ENCODE measurements around the gene RAP1GAP2.

The RAP1GAP2 gene

DNA sequence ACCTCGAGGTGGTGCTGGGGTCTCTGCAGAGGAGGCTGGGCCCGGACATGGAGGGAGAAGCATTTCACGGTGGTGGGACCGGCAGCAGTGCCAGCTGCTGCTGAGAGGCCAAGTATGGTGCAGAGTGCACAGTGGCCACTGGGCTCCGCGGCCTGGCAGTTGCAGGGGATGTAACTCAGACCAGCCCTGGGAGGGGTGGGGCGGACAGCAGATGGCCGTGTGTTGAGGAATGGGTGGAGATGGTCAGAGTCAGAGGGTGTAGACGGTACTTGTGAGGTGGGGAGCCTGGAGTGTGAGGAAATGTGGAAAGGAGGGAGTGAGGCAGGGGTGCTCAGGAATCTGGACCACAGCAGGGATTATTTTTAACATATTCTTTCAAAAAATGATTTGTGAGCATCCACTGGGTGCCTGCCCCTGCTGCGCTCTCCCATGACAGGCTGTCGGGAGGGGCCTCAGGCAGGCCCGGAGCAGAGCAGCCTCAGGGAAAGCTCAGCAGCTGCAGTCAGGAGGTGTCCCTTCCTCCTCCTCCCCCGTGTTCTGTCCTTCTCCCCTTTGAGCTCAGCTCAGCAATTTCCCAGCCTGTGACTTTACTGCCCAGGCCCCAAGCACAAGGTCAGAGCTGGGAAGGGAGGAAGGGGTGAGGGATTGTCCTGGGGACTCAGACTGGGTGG lies 113.1 kb downstream of the RAP1GAP2 start:
- DNase-seq (ENCODE audit: low read depth in 2 of 3, low spot score in 1 of 3): no peak

DNA sequence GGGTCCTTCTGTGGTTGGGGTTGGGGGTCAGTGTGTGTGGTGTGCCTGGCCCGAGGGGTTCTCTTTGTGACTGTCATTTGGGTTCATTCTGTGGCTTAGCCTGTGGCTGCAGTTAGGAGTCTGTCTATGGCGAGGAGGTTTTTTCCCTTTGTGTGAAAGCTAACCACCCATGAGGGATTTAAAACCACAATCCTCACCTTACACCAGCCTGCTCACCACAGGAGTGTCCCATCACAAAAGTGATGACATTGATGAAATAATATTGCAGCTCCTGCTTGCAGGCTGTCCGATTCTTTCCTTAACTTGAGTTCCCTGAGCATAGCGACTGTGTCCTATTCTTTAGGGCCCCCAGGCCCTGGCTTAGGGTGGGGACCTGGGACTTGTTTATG lies 113.6 kb downstream of the RAP1GAP2 start:
- DNase-seq (ENCODE audit: low read depth in 2 of 3, low spot score in 1 of 3): no peak

DNA sequence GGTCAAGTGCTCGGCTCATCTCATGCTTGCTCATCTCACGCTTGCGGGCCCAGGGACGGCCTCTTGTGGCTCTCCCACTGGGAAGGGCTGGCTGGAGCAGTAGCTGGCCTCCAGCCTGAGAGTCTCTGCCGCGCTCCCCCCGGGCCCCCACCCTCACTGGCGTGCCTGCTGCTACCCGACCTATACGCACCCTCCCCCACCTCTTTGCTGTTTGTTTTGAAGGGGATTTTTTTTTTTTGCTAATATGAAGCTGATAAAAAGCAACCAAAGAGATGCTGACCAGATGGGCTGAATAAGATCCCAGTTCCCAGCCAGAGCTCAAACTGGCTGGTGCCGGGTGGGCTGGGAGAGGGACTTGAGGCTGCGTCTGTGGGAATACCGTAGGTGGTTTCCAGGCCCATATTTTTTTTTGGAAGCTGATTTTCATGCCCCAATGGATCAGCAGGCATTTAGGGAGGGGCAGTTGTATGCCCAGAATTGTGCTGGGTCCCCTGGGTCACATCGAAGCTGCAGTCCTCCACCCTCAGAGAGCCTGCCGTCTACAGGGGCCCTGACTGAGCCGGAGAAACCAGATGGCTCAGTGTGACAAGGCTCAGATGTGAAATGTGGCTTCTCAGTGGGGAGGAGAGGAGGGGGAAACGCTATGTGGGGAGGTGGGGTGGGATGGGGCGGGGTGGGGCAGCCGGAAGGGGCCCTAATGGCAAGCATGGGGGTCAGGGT lies 115.0 kb downstream of the RAP1GAP2 start:
- DNase-seq (ENCODE audit: low read depth in 2 of 3, low spot score in 1 of 3): no peak

DNA sequence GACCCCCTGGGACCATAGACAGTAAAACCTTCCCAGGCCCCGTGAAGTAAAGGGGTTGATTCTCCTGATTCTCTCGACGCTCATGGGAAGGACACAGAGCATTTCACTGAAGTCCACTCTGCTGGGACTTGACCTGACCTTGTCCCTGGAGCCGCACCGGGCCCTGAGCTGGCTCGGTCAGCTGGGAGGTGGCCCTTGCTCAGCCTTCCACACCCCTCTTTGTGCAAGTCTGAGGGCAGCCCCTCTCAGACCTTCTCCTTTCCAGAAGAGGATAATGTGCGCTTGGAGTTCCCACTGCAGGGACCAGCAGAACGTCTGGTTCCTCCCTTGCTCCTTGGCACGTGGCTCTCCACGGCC lies 115.5 kb downstream of the RAP1GAP2 start:
- DNase-seq (ENCODE audit: low read depth in 2 of 3, low spot score in 1 of 3): no peak

DNA sequence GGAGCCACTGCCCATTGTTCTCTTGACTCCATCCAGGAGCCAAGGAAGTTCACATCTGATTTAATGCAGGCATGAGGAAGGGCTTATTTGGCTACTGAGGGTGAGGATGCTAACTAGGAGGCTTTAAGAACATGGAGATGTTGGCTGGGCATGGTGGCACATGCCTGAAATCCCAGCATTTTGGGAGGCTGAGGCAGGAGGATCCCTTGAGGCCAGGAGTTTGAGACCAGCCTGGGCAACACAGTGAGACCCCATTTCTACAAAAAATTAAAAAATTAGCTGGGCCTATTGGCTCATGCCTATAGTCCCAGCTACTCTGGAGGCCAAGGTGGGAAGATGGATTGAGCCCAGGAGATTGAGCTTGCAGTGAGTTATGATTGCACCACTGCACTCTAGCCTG lies 116.5 kb downstream of the RAP1GAP2 start:
- no peak for DNase-seq (ENCODE audit: low read depth in 2 of 3, low spot score in 1 of 3)

DNA sequence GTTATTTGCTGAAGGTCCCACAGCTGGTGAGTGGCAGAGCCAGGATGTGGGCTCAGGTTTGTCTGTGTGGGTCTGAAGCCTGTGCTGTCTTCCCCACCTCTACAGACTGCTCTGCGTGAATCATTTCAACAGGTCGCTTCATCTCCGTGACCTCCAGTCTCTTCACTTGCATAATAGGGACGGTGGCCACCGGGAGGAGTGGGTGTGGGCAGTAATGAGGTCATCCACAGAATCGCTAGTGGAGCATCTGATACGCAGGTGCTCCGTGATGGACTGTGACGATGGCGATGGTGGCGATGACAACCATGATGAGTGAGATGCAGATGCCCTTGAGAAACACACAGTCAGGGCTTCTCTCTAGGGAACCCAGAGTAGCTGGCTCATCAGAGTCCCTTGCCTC lies 120.2 kb downstream of the RAP1GAP2 start:
- DNase-seq (ENCODE audit: low read depth in 2 of 3, low spot score in 1 of 3): no peak

DNA sequence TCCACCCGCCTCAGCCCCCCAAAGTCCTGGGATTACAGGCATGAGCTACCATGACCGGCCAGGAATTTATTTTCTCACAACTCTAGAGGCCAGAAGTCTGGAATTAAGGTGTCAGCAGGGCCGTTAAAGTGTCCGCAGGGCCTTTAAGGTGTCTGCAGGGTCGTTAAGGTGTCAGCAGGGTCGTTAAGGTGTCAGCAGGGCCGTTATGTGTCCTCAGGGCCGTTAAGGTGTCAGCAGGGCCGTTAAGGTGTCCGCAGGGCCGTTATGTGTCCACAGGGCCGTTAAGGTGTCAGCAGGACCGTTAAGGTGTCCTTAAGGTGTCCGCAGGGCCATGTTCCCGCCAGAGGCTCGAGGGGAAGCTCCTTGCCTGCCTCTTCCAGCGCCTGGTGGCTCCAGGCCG lies 125.2 kb downstream of the RAP1GAP2 start:
- no peak for DNase-seq (ENCODE audit: low read depth in 2 of 3, low spot score in 1 of 3)

DNA sequence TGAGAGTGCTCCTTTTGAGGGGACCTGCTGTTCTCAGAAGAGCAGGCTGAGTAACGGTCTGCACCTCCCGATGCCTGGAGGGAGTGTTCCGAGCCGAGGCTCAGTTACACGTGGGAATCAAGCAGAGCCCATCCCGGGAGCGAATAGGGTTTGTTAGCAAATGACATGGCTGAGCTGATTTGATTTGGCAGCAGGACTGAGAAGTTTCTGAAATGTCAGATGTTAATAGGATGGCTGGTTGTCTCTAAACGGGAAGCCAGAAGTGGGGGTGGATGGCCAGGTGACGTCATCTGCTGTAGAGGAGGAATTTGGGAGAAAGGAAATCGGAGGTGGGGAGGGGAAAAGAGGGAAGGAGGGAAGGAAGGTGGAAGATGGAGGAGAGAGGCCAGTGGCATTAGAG lies 128.0 kb downstream of the RAP1GAP2 start:
- DNase-seq (ENCODE audit: low read depth in 2 of 3, low spot score in 1 of 3): no peak

DNA sequence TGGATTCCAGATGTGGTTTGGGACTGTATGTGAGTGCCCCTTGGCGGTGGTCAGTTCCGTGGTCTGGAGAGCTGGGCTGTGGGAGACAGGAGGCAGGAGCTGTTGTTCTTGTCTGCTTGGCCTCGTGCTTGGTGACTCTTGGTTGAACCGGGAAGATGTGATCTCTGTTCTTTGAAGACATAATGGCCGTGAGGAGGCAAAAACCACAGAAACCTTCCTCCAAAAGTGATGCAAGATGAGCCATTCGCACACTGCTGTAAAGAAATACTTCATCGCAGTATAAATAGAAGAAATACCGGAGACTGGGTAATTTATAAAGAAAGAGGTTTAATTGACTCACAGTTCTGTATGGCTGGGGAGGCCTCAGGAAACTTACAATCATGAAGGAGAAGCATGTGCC lies 128.8 kb downstream of the RAP1GAP2 start:
- DNase-seq (ENCODE audit: low read depth in 2 of 3, low spot score in 1 of 3): no peak

DNA sequence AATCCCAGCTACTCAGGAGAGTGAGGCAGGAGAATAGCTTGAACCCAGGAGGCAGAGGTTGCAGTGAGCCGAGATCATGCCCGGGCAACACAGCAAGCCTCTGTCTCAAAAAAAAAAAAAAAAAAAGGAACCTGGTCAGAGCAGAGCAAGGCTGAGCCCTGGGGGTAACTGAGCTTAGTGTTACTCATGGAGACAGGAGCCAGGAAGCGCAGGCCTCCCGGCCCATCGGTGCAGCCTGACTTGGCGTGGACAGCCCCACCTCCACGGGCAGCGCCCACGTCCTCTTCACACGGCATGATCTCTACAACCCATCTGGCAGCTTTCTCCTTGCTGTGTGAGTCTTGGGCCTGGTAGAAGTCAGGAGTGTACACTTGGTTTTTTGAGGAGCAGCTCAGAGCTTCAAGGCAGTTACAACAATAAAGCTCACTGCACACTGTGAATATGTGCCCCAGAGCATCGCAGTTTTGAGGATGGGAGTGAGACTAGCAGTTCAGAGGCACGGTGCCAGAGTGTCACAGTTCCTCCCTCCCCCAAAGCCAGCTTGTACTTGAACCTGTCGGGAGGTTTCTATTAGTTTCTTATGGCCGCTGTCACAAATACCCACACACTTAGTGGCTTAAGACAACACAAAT lies 129.9 kb downstream of the RAP1GAP2 start:
- no peak for DNase-seq (ENCODE audit: low read depth in 2 of 3, low spot score in 1 of 3)

DNA sequence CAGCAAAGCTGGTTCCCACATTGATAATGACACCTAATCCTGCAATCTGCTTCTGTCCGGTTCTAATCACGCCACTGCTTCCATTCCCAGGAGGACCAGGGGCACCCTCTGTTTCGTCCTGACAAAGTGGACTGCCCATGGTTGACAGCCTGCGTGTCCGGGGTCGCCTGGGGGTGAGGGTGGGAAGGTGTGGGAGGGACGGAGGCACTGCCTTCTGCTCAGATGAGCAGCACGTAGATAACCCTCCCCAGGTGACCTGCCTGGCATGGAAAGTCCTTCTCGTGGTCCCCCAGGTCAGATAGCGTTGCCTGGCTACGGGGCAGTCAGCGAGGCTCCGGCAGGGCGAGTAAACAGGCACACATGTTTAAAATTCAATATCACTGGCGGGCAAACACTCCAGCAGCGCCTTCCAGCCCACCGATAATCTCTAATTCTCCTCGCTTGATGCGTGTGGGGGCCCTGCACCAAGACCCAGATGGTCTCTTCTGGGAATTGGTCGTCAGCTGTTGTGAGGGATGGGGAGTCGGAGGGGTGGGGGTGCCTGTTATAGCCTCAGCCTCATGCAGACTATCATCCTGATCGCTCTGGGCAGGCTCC lies 132.2 kb downstream of the RAP1GAP2 start:
- DNase-seq (ENCODE audit: low read depth in 2 of 3, low spot score in 1 of 3): no peak

DNA sequence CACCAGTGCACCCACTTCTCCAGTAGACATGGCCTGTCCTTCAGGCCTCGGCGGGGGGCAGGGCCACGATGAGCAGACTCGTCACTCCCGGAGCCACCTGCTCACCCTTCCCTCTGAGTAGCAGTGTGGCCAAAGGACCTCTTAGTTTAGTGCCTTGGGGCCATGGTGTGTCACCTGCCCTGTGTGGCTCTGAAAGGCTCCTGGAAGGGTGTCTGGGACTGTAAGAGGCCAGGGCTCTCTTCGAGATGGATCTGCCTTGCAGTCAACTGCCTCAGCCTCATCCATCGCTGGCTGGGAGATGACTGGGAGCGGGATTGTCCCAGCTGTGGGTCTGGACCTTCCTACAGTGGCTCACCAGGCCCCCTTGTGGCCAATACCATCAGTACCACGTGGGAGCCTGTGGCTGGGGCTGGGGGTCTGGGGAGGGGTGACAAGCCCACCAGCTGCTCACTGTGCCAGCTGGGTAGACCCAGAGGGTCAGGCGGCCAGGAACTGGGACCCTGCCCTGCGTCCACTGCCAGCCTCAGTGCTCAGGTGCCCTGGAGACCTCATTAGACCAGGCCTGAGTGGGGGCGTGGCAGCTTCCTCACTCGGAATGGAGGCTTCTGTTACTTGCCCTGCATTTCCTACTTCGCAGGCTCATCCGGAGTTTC lies 133.8 kb downstream of the RAP1GAP2 start:
- peak in 2 of 3 donors; percentile 15 to 25 for DNase-seq (ENCODE audit: low read depth in 2 of 3, low spot score in 1 of 3)

DNA sequence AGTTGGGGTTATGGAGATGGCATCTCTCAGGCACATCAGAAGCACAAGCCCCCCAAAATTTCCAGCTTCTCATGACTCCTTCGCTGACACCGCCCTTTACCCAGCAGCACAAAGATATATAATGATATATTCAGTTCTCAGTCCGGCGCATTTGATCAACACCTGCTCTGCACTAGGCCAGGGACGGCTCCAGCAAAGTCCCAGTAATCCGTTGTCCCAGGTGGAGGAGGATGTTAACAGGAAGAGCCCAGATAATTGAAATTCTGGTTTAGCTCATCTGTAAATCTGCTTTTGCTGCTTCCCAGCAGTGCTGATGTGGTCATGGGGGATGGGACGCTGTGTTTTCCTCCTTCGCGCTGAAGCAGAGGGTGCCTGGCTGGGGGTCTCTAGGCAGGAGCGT lies 135.6 kb downstream of the RAP1GAP2 start:
- DNase-seq (ENCODE audit: low read depth in 2 of 3, low spot score in 1 of 3): no peak

DNA sequence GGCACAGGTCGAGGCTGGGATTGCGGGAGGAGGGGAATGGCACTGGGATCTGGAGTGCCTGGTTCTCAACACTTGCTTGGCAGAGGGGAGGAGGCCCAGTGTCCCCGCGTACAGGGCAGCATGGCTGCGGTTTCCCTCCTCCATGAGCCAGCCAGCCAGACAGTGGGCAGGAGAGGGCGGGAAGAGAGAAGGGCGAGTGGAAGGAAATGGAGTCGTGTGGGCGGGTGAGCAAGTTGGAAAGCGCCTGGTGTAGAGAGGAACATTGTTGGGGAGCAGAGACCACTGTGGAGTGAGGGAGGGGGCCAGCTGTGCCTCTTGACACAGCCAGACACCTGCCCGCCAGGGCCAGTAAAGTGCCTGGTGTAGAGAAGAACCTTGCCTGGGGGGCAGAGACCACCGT lies 136.7 kb downstream of the RAP1GAP2 start:
- DNase-seq (ENCODE audit: low read depth in 2 of 3, low spot score in 1 of 3): no peak

DNA sequence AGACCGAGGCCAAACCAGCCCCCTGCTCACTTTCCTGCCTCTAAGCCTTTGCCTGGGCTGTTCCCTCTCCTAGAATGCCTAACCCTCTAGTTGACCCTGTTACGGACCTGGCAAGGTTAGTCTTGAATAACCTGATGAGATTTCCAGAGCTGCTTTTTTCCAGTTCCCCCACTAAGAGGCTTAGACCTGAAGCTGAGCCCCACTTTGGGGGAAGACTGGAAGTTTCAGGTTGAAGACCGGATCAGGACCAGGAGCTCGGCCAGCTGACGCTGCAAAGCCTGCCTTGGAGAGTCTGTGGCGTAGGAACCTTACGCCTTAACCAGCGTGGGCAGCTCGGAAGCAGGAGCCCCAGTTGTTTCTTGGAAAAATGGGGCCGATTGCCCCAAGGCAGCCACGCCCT lies 137.4 kb downstream of the RAP1GAP2 start:
- no peak for DNase-seq (ENCODE audit: low read depth in 2 of 3, low spot score in 1 of 3)

DNA sequence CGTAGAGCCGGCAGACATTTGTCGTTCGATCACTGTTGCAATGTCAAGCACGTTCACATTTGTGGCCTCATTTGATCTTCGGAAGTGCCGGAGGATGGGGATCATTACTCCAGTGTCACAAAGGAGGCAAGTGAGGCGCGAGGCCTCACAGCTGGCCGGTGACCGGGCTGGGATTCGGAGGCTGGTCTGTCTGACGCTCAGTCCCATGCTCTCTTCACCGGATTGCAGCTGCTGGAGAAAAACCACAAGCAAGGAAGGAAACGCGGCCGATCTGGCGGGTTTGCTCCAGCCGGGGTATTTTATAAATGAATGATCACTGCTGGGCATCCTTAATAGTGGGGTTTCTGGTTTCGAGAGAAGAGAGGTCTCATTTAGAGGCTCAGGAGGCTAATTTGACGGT lies 139.4 kb downstream of the RAP1GAP2 start:
- DNase-seq (ENCODE audit: low read depth in 2 of 3, low spot score in 1 of 3): no peak

DNA sequence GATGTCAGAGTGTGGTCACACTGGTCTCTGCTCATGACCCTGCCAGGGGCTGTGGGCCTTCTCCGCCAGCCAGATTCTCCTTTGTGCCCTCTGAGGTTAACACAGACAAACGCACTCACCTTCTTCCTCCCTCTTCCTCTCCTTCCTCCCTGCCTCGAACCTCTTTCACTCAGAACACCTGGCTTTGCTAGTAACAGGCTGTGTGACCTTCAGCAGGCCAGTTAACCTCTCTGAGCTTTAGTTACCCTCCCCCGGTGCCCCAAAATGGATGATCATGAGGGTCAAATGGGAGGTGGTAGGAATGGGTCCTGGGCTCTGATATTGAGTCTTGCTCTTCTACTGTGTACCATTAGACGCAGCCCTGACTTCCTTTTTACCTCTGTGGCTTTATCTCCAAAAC lies 140.1 kb downstream of the RAP1GAP2 start:
- no peak for DNase-seq (ENCODE audit: low read depth in 2 of 3, low spot score in 1 of 3)

DNA sequence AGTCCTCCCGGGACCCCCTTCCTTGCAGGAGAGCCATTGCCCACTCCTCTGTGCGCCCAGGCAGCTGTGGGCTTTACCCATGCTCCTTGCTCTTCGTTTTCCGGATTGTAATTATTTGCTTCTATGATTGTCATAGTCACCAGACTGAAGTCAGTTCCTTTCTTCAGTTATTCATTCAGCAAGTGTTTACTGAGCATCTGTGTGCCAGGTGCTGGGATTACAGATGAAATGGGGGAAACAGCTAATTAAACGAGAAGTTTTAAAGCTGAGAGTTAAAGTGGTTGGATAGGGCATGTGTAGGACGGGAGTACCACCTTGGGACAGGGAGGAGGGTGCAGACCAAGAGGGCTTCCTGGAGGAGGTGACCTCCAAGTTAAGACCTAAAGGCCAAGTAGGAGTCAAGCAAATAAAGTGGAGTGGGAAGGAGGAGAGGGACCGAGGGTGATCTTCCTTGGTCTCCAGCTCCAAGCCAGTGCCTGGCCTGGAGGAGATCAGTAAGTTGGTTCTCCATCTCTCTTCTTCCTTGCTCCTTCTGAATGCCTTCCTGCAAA lies 140.6 kb downstream of the RAP1GAP2 start:
- no peak for DNase-seq (ENCODE audit: low read depth in 2 of 3, low spot score in 1 of 3)

DNA sequence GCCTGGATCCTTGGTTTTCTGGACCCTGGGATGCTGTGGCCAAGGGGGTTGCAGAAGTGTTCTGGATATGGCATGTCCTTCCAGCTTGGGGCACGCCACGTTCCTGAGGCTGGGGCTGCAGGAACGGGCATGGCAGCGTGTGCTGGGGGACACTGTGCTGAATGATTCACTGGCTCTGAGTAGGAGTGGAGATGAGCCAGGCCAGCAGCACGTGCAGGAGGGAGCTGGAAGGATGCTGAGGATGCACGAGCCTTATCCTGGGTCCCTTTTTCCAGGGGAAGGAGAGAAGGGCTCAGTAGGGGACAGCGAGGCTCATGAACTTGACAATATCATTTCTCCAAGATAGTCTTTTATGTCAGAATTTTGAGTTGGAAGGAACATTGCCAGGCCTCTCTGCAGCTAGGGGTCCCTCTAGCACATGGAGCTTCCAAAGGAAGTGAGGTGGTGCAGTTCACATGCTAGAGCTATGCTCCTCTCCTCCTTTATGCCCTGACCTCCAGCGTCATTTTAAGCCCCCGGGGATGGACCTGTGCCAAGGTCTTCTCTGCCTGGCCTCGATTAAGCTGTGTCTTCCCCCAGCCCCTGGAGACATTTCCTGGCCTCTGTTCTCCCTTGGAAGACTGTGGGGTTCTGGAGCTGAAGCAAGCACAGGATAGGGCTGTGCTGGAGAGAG lies 141.2 kb downstream of the RAP1GAP2 start:
- no peak for DNase-seq (ENCODE audit: low read depth in 2 of 3, low spot score in 1 of 3)

DNA sequence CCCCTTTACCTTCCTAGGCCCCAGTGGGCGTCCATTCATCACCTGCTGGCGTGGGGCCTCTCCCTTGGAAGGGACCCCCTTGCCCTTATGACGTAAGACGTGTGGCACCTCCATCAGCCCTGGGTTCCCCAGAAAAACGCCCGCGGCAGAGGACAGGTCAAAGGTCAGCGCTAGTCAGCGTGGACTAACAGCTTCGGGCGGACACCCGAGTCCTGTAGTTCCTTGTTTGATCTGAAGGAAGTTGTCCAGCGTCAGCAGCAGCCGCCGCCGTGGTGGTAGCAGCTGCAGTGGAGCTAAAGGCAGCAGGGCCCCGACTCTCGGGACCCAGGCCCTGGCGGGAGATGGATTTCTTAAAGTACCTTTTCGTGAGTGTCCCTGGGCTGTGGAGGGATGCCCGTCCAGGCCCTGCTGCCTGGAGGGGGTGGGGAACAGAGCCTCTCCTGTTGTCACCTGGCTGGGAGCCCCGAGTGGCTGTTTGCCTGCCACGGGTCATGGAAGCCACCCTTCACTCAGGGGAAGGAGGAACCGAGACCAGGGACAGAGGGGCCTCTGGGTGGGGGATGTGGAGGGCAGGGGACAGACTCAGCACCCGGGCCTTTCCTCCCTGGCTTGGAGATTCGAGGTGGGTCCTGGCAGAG lies 143.6 kb downstream of the RAP1GAP2 start:
- DNase-seq (ENCODE audit: low read depth in 2 of 3, low spot score in 1 of 3): no peak

Data from stimulated activated CD4-positive, alpha-beta T cell treated with anti-CD3 and anti-CD28 coated beads, Interleukin-12 subunit alpha, Interleukin-12 subunit beta, amount 100 ng/mL, for 48 hours (primary cell).